Activated CD4-positive, alpha-beta T cell treated with anti-CD3 and anti-CD28 coated beads, Interleukin-2, amount 10 ng/mL, durations not matched to agents 7 days and 5 days (primary cell): ENCODE measurements around the gene CRELD2. TPM values are rescaled to one million over a fixed set of nuclear protein-coding genes. Genes with fewer than 3 reads are reported as not detected.
A peak's percentile ranks its signal among the peaks of the same experiment; 100 is the strongest.

Experiments used
- CTCF ChIA-PET: fragments of 350-600 bp; sonication (Branson Sonifier 250); formaldehyde crosslinking; loops from one replicate; lab custom pipeline; 2021; ENCODE audit warnings: antibody characterized with exemption; lab: Charles Lee
- POLR2A ChIA-PET: fragments of 350-600 bp; sonication (Branson Sonifier 250); formaldehyde crosslinking; loops from one replicate; lab custom pipeline; 2021; ENCODE audit warnings: antibody characterized with exemption; lab: Charles Lee
- DNase-seq: peaks from one replicate; pipeline ENCODE4 v3.0.0-alpha.2; 2020
- H3K27ac Mint-ChIP-seq: one replicate; pipeline ENCODE4 v1.8.0; 2021; ENCODE audit warnings: mild to moderate bottlenecking, moderate library complexity, mixed read lengths
- H3K27me3 Mint-ChIP-seq: one replicate; pipeline ENCODE4 v1.8.0; 2021; ENCODE audit warnings: mixed read lengths
- H3K36me3 Mint-ChIP-seq: one replicate; pipeline ENCODE4 v1.8.0; 2021; ENCODE audit warnings: low read depth, mixed read lengths
- H3K4me1 Mint-ChIP-seq: one replicate; pipeline ENCODE4 v1.8.0; 2021; ENCODE audit warnings: mixed read lengths
- H3K4me3 Mint-ChIP-seq: one replicate; pipeline ENCODE4 v1.8.0; 2021; ENCODE audit warnings: mild to moderate bottlenecking, moderate library complexity, mixed read lengths
- H3K9me3 Mint-ChIP-seq: one replicate; pipeline ENCODE4 v1.8.0; 2021; ENCODE audit warnings: mixed read lengths
- total RNA-seq, 2 experiments: library from RNA; stranded (reverse); gene quantifications; one replicate each; pipeline ENCODE4 v1.2.3, GENCODE V29; 2021

CRELD2 gene
- total RNA-seq, 2 experiments from 2014 or later, result 42.4 to 47.9 TPM

DNA sequence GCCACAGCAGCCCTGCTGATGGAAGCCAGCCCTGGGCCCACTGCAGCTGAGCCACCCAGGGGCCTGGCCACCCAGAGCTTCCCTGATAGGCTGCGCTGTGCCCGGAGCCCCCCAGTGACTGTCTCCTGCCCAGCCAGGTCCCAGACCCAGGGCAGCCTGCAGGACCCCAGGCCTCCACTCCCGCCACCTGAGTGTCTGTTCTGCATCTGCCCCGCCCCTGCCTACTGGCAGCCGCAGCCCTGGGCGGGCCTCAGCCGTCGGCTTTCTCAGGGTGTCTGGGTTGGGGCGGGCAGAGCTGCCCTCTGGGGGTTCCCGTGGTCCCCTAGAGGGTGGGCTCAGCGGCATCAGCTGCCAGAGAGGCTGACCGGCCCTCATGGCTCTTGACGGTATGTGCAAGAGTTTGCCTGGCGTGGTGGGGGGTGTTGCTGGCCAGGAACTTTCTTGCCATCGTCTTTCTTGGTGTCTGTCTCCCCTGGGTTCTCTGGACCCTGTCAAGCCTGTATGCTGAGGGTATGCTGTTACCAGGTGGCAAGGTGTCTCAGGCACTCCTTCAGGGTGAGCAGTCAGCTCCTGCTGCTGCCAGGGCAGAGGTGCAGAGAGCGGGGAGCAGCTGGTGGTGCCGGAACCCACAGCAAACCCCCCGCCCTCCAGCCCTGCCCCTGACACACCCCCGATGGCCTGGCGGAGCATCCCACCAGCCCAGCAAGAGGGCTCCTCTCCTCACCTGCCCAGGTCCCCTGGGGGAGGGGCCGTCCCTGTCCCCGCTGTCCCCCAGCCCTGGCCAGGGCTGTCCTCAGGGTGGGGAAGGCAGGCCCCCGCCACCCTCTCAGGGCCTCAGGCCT is 29.9 kb downstream of the CRELD2 start:
- H3K27me3 Mint-ChIP-seq, result no peaks in the 10 kb centered on the region
- DNase-seq, result no peak
- CTCF ChIA-PET, result interaction anchor here (0.7 to 1.2 kb wide), 2 partner anchors 9 to 34 kb away, joined by 3 read pairs; no protein-coding TSS in a partner anchor
- H3K36me3 Mint-ChIP-seq, result peaks cover 3% of the 10 kb centered on the region
- peaks cover 11% of the 10 kb centered on the region for H3K4me1 Mint-ChIP-seq
- POLR2A ChIA-PET, result no interaction called here
- no peak overlapping the region for H3K4me3 Mint-ChIP-seq
- H3K9me3 Mint-ChIP-seq, result no peaks in the 10 kb centered on the region
- H3K27ac Mint-ChIP-seq, result no peak overlapping the region

DNA sequence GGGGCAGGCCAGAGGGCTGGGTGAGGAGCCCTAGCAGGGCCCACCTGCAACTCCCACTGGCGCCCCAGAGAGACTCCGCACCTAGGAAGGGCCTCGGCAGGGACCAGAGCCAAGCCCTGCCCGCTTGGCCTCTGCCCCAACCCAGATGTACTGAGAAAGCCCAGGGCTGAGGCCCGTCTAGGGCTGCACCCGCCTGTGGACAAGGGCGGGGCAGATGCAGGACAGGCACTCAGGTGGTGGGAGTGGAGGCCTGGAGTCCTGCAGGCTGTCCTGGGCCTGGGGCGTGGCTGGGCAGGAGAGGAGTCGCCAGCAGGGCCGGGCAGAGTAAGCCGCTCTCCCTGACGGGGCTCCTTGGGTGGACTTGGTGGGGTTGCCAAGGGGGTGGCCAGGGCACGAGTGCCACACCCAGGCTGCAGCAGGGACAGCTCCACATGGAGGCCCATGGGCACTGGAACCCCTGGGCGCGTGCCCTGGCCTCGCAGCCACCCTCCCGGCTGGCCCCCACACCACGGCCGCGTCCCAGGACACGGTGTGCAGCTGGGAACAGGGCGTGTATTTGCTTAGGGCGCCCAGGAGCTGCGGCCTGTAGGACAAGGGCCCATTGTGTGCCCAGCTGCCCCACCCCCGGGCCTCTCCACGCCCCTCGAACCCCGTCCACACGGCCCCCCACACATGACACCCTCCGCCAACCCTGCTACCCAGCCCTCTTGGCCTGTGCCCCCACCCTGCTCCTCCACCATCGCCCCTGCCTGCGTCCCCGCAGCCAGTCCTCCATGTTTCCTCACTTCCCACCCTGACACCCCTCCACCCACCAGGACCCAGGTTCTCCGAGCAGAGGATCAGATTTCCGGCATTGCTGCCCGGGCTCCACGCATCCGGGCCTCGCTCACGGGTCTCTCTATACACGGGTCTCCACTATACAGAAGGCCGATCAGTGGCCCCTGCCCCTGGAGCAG is 30.8 kb downstream of the CRELD2 start:
- DNase-seq, result no peak
- H3K4me1 Mint-ChIP-seq, result peaks cover 11% of the 10 kb centered on the region
- POLR2A ChIA-PET, result no interaction called here
- no peaks in the 10 kb centered on the region for H3K9me3 Mint-ChIP-seq
- no peak overlapping the region for H3K27ac Mint-ChIP-seq
- peaks cover 3% of the 10 kb centered on the region for H3K36me3 Mint-ChIP-seq
- no peak overlapping the region for H3K4me3 Mint-ChIP-seq
- CTCF ChIA-PET, result interaction anchor here (0.7 to 1.2 kb wide), 2 partner anchors 9 to 33 kb away, joined by 3 read pairs; no protein-coding TSS in a partner anchor
- H3K27me3 Mint-ChIP-seq, result no peaks in the 10 kb centered on the region

DNA sequence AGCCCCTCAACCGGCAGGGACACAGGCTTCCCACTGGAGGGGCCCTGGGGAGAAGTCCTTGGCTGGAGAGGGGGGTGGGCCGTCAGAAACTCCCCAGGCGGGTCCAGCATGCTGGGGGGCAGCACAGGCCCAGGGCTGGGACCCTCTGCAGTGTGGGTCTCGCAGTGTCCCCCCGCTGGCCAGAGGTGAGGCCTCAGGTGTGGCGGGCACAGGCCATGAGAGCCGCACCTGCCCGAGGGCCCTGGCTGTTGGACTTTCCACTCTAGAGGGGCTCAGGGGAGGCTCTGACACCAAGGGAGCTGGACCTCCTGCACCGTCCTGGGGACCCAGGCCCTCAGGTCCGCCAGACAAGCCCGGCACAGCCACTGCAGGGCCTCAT is 31.5 kb downstream of the CRELD2 start:
- ChIA-PET CTCF (interaction anchor here (1.2 kb wide), 1 partner anchor 32 kb away, joined by 3 read pairs; no protein-coding TSS in a partner anchor), POLR2A (no interaction called here)
- no peak overlapping the region for H3K27ac Mint-ChIP-seq
- no peak overlapping the region for H3K4me3 Mint-ChIP-seq
- H3K27me3 Mint-ChIP-seq, result no peaks in the 10 kb centered on the region
- peaks cover 11% of the 10 kb centered on the region for H3K4me1 Mint-ChIP-seq
- DNase-seq, result no peak
- peaks cover 3% of the 10 kb centered on the region for H3K36me3 Mint-ChIP-seq
- no peaks in the 10 kb centered on the region for H3K9me3 Mint-ChIP-seq

DNA sequence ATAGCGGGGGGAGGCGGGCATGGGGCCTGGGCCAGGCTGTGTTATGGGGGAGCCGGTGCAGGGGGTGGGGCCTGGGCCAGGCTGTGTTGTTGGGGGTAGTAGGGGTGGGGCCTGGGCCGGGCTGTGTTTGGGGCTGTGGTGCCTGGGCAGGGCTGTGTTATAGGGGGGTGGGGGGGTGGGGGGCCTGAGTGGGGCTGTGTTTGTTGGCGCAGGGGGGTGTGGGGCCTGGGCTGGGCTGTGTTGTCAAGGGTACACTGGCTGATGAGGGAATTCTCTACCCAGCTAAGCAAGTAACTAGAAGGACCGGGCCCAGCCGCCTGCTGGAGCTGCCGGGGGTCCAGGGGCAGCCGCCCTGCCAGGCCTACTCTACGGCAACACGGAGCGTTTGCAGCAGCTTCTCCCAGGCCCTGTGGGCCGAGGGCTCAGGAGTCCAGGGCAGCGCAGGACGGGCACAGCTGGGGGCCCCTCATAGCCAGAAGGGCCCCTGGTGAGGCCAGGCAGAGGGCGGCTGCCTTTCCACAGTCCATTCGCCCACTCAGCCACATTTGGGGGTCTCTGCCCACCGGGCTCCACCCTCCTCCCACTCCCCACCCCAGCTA is 32.1 kb downstream of the CRELD2 start:
- Mint-ChIP-seq H3K27me3 (no peaks in the 10 kb centered on the region), H3K27ac (no peak overlapping the region), H3K4me3 (no peak overlapping the region), H3K36me3 (peaks cover 3% of the 10 kb centered on the region), H3K4me1 (peaks cover 10% of the 10 kb centered on the region), H3K9me3 (no peaks in the 10 kb centered on the region)
- ChIA-PET POLR2A (interaction anchor here (1.1 kb wide), 1 partner anchor 14 kb away, joined by 5 read pairs; no protein-coding TSS in a partner anchor), CTCF (no interaction called here)
- DNase-seq, result no peak

GRCh38 chr22:49951000-49951677 is 32.7 kb downstream of the CRELD2 start:
- Mint-ChIP-seq H3K4me3 (no peak overlapping the region), H3K4me1 (peaks cover 5% of the 10 kb centered on the region), H3K27me3 (no peaks in the 10 kb centered on the region), H3K27ac (peak overlapping the region; percentile 81), H3K9me3 (no peaks in the 10 kb centered on the region), H3K36me3 (no peaks in the 10 kb centered on the region)
- POLR2A ChIA-PET, result interaction anchor here (1.1 kb wide), 1 partner anchor 15 kb away, joined by 5 read pairs; no protein-coding TSS in a partner anchor
- CTCF ChIA-PET, result interaction anchor here (1.3 kb wide), 1 partner anchor 9 kb away, joined by 3 read pairs; no protein-coding TSS in a partner anchor
- peak; percentile 67 for DNase-seq

GRCh38 chr22:49951678-49951985 is 33.2 kb downstream of the CRELD2 start:
- ChIA-PET CTCF (interaction anchor here (1.3 kb wide), 1 partner anchor 9 kb away, joined by 3 read pairs; no protein-coding TSS in a partner anchor), POLR2A (interaction anchor here (1.1 kb wide), 1 partner anchor 15 kb away, joined by 5 read pairs; no protein-coding TSS in a partner anchor)
- peaks cover 2% of the 10 kb centered on the region for H3K4me1 Mint-ChIP-seq
- no peak overlapping the region for H3K4me3 Mint-ChIP-seq
- H3K9me3 Mint-ChIP-seq, result no peaks in the 10 kb centered on the region
- no peak overlapping the region for H3K27ac Mint-ChIP-seq
- H3K27me3 Mint-ChIP-seq, result no peaks in the 10 kb centered on the region
- H3K36me3 Mint-ChIP-seq, result no peaks in the 10 kb centered on the region
- DNase-seq, result no peak

GRCh38 chr22:49951986-49952896 is 33.8 kb downstream of the CRELD2 start:
- ChIA-PET POLR2A (no interaction called here), CTCF (interaction anchor here (1.3 kb wide), 1 partner anchor 10 kb away, joined by 3 read pairs; no protein-coding TSS in a partner anchor)
- H3K27ac Mint-ChIP-seq, result peak overlapping the region; percentile 50

DNA sequence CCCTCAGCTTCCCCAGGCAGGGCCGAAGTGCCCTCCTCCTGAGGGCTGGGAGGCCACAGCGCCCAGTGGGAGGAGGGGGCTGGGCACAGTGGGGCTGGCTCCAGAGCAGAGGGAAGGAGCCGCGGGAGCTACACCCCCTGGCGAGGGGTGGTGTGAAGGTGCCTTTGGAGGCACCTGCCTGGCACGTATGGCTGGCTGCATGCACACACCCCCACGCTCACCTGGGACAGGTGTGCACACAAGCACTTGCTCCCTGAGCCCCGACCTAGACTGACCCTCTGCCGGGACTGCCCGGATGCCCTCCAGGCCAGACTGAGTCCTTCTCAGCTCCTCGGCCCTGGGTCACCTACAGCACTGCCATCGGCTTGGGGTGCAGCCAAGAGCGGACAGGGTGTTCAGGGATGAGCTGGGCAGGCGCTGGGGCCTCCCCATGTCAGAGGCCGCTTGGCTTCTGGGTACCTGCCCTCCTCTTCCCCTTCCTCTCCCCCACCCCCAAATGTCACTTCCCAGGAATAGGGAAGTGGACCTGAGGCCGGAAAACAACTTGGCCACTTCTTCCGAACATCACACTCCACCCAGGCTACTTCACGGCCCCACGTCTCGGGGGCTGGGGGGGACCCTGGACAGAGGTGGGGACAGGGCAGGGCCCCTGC is 34.7 kb downstream of the CRELD2 start:
- H3K4me3 Mint-ChIP-seq, result no peak overlapping the region
- no peaks in the 10 kb centered on the region for H3K36me3 Mint-ChIP-seq
- peaks cover 2% of the 10 kb centered on the region for H3K4me1 Mint-ChIP-seq
- ChIA-PET CTCF (no interaction called here), POLR2A (no interaction called here)
- no peaks in the 10 kb centered on the region for H3K27me3 Mint-ChIP-seq
- no peak for DNase-seq
- no peak overlapping the region for H3K27ac Mint-ChIP-seq
- H3K9me3 Mint-ChIP-seq, result no peaks in the 10 kb centered on the region

More at GRCh38 chr22:49951986-49952896, 33.8 kb downstream of the CRELD2 start:
- no peaks in the 10 kb centered on the region for H3K27me3 Mint-ChIP-seq
- peaks cover 2% of the 10 kb centered on the region for H3K4me1 Mint-ChIP-seq
- H3K36me3 Mint-ChIP-seq, result no peaks in the 10 kb centered on the region
- no peak for DNase-seq
- no peaks in the 10 kb centered on the region for H3K9me3 Mint-ChIP-seq
- H3K4me3 Mint-ChIP-seq, result no peak overlapping the region

DNA sequence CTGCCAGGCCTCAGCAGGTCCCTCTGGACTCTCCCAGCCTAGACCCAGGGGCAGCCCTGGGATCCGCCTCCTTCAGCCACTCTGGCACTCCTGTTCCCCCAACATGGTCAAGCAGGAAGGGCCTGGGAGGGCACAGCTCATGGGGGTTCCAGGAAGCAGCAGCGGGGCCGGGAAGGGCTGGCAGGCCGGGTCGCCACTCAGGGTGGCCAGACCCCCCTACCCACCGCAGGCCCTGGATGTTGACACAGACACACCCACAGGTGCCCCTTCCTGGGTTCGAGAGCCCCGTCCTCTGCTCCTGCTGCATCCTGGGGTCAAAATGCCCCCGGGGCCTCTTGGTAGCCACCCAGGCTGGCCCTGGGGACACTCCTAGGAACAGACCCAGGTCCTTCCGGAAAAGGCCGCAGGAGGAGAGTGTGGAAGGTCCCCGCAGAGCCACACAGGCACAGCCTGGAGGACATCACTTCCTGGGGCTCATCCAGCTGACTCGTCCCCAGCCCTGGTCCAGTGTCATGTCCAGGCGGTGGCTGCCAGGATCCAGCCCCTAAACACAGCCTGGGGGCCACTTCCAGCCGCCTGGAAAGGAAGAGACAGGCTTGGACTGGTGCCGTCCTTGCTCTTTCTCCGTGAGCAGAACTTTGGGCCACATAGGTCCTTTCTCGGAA is 35.4 kb downstream of the CRELD2 start:
- Mint-ChIP-seq H3K36me3 (no peaks in the 10 kb centered on the region), H3K9me3 (no peaks in the 10 kb centered on the region), H3K27ac (no peak overlapping the region)

GRCh38 chr22:49954354-49954753 is 35.9 kb downstream of the CRELD2 start:
- DNase-seq, result no peak
- Mint-ChIP-seq H3K9me3 (no peaks in the 10 kb centered on the region), H3K4me1 (peaks cover 8% of the 10 kb centered on the region), H3K4me3 (no peak overlapping the region), H3K27ac (no peak overlapping the region), H3K27me3 (no peaks in the 10 kb centered on the region), H3K36me3 (no peaks in the 10 kb centered on the region)
- CTCF ChIA-PET, result interaction anchor here (0.5 kb wide), 1 partner anchor 54 kb away, joined by 5 read pairs; no protein-coding TSS in a partner anchor
- POLR2A ChIA-PET, result no interaction called here

More for the DNA sequence above, 35.4 kb downstream of the CRELD2 start:
- no peaks in the 10 kb centered on the region for H3K27me3 Mint-ChIP-seq
- POLR2A ChIA-PET, result no interaction called here
- H3K4me3 Mint-ChIP-seq, result no peak overlapping the region
- H3K4me1 Mint-ChIP-seq, result peaks cover 3% of the 10 kb centered on the region
- CTCF ChIA-PET, result interaction anchor here (0.5 kb wide), 1 partner anchor 55 kb away, joined by 5 read pairs; no protein-coding TSS in a partner anchor
- no peak for DNase-seq
